Kidney (tissue), 14 donors: Measurements from ENCODE around the gene BRIP1. TPM values are rescaled to one million over a fixed set of nuclear protein-coding genes. Genes with fewer than 3 reads are reported as not detected.

Experiments used
- DNase-seq, 5 donors: peaks; one replicate each; pipeline ENCODE4 v3.0.0-alpha.2; 2013 to 2020
- FAIRE-seq: peaks from 2 replicates; lab custom pipeline; 2012; peaks lifted over from hg19 to GRCh38; lab: Jason Lieb, UNC
- H3K27ac ChIP-seq, 2 donors: one replicate each; pipeline ENCODE4 v1.7.0; 2013; ENCODE audit warnings: low read depth in 2 of 2, low read length in 2 of 2, inconsistent platforms in 1 of 2
- H3K27me3 ChIP-seq: one replicate; pipeline ENCODE4 v1.7.1; 2013; ENCODE audit warnings: low read length, inconsistent platforms; ENCODE audit not compliant: control insufficient read depth, insufficient read depth
- H3K36me3 ChIP-seq, 3 donors: one replicate each; pipeline versions ENCODE4 v1.7.0 to v1.7.1; 2013; ENCODE audit warnings: low read length in 3 of 3, control low read depth in 1 of 3, inconsistent platforms in 1 of 3; ENCODE audit not compliant: insufficient read depth in 3 of 3, control insufficient read depth in 2 of 3
- H3K4me1 ChIP-seq, 3 donors: one replicate each; pipeline versions ENCODE4 v1.7.0 to v1.7.1; 2013; ENCODE audit warnings: low read length in 3 of 3, inconsistent platforms in 1 of 3, low read depth in 1 of 3; ENCODE audit not compliant: control insufficient read depth in 2 of 3, insufficient read depth in 2 of 3
- H3K4me3 ChIP-seq, 3 donors: one replicate each; pipeline versions ENCODE4 v1.7.0 to v1.8.1; 2013; ENCODE audit warnings: low read length in 3 of 3, control low read depth in 1 of 3, inconsistent platforms in 1 of 3
- H3K9ac ChIP-seq, 3 donors: one replicate each; pipeline versions ENCODE4 v1.7.0 to v1.7.1; 2013; ENCODE audit warnings: low read length in 3 of 3, control low read depth in 1 of 3, inconsistent platforms in 1 of 3
- H3K9me3 ChIP-seq, 3 donors: one replicate each; pipeline versions ENCODE4 v1.7.0 to v1.7.1; 2013; ENCODE audit warnings: low read length in 3 of 3, control low read depth in 1 of 3, inconsistent platforms in 1 of 3; ENCODE audit not compliant: control insufficient read depth in 2 of 3, insufficient read depth in 1 of 3
- intact Hi-C: fragments of 100-400 bp; cut with DNase I; formaldehyde crosslinking; loops from one replicate; pipeline ENCODE4 v1.11.1; 2022
- polyA plus RNA-seq: library from polyadenylated mRNA; stranded (reverse); fragments of 350-450 nt; fragmentation: Illumina TruSeq; extraction: RNeasy Lipid Tissue Mini Kit (QIAGEN cat#74804); gene quantifications from one replicate; pipeline ENCODE4 v1.2.3, GENCODE V29; 2014; ENCODE audit warnings: low read depth, low replicate concordance; ENCODE audit not compliant: insufficient read depth
- total RNA-seq: library from RNA; stranded (reverse); fragmentation: NEBNext Ultra II Directional; extraction: Animal tissue kit (Norgen Biotek cat#: 25700); gene quantifications from one replicate; pipeline ENCODE4 v1.2.1, GENCODE V29; 2021
- TF ChIP-seq, protein P1 (sequence below): IDR thresholded peaks from 3 replicates; pipeline ENCODE4 v1.5.1; 2012; ENCODE audit warnings: mild to moderate bottlenecking, moderate library complexity, borderline replicate concordance; ENCODE audit not compliant: insufficient read depth; ENCODE audit errors: extremely low read depth
- donor health status: control.
- donor health status: control.
- donor health status: control.
- donor health status: control.
- donor health status: control.
- donor health status: DM: yes; HTN: yes; CAD: no.
- donor health status: Normal renal cell carcinoma (clear cell type).

Gene BRIP1
- total and polyA plus RNA-seq, 2 donors from 2014 or later: 0.54 TPM; not detected in 1

- intact Hi-C loops: no loop called here
- Histone ChIP-seq H3K27ac (no peak overlapping the region), H3K9me3 (no peaks in the 10 kb centered on the region), H3K4me1 (no peaks in the 10 kb centered on the region), H3K4me3 (no peak overlapping the region), H3K27me3 (no peaks in the 10 kb centered on the region), H3K36me3 (no peaks in the 10 kb centered on the region), H3K9ac (no peak overlapping the region)
- FAIRE-seq (no peak), DNase-seq (no peak)
- TF ChIP-seq, protein P1, sequence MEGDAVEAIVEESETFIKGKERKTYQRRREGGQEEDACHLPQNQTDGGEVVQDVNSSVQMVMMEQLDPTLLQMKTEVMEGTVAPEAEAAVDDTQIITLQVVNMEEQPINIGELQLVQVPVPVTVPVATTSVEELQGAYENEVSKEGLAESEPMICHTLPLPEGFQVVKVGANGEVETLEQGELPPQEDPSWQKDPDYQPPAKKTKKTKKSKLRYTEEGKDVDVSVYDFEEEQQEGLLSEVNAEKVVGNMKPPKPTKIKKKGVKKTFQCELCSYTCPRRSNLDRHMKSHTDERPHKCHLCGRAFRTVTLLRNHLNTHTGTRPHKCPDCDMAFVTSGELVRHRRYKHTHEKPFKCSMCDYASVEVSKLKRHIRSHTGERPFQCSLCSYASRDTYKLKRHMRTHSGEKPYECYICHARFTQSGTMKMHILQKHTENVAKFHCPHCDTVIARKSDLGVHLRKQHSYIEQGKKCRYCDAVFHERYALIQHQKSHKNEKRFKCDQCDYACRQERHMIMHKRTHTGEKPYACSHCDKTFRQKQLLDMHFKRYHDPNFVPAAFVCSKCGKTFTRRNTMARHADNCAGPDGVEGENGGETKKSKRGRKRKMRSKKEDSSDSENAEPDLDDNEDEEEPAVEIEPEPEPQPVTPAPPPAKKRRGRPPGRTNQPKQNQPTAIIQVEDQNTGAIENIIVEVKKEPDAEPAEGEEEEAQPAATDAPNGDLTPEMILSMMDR: no peak
These were observed 73.5 kb downstream of the BRIP1 start for GRCh38 chr17:61789872-61790271.

- Histone ChIP-seq H3K4me3 (no peak overlapping the region), H3K9ac (no peak overlapping the region), H3K36me3 (no peaks in the 10 kb centered on the region), H3K4me1 (no peaks in the 10 kb centered on the region), H3K9me3 (no peaks in the 10 kb centered on the region), H3K27ac (no peak overlapping the region), H3K27me3 (no peaks in the 10 kb centered on the region)
- FAIRE-seq (no peak), DNase-seq (peak in 1 of 5 donors; percentile 1)
- TF ChIP-seq, protein P1: no peak
- intact Hi-C loops: no loop called here
These were observed 77.2 kb downstream of the BRIP1 start for GRCh38 chr17:61786088-61786487.

DNA sequence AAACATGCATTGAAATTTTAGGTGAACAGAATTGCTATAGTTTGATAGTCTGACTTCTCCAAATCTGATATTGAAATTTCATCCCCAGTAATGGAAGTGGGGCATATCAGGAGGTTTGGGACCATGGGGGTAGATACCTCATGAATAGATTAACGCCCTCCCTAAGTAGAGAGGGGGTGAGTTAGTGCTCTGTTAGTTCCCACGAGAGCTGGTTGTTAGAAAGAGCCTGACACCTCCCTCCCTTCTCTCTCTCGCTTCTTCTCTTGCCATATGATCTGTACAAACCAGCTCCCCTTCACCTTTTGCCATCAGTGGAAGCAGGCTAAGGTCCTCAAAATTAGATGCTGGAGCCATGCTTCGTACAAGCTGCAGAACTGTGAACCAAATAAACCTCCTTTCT is 78.8 kb downstream of the BRIP1 start:
- intact Hi-C loops: no loop called here
- H3K4me1 ChIP-seq: no peaks in the 10 kb centered on the region
- DNase-seq (no peak), FAIRE-seq (no peak)
- no peaks in the 10 kb centered on the region for H3K27me3 ChIP-seq
- TF ChIP-seq, protein P1: no peak
- no peak overlapping the region for H3K27ac ChIP-seq
- no peaks in the 10 kb centered on the region for H3K36me3 ChIP-seq
- no peak overlapping the region for H3K4me3 ChIP-seq
- no peak overlapping the region for H3K9ac ChIP-seq
- no peaks in the 10 kb centered on the region for H3K9me3 ChIP-seq
